Body of pancreas (tissue), 4 donors: ENCODE data around the gene GLOD5.

ENCODE experiments used
- CTCF ChIP-seq, 7 experiments: fragments of 450-650 bp in 4 of 7; fragments of 200-600 bp in 3 of 7; sonication (generic) in 3 of 7; IDR thresholded peaks; one replicate each; pipeline ENCODE4 v1.5.1; 2016 to 2019; ENCODE audit warnings: antibody characterized with exemption in 7 of 7
- POLR2A ChIP-seq, 3 donors: fragments of 450-650 bp; IDR thresholded peaks; one replicate each; pipeline ENCODE4 v1.6.1; 2016; ENCODE audit warnings: antibody characterized with exemption in 3 of 3, mild to moderate bottlenecking in 2 of 3

- TF ChIP-seq CTCF (IDR thresholded peaks at IDR 0.05) (no peak), POLR2A (IDR thresholded peaks at IDR 0.05) (no peak)
Observed at GRCh38 chrX:48798318-48798717, 36.8 kb downstream of the GLOD5 start.
